ENCODE data around the gene COL27A1. TPM values are rescaled to one million over a fixed set of nuclear protein-coding genes. Genes with fewer than 3 reads are reported as not detected.

COL27A1 gene
- total RNA-seq, 1 donor from 2014 or later = 61.4 TPM

GRCh38 chr9:114302727-114303126 is 147.4 kb downstream of the COL27A1 start:
- H3K36me3 Mint-ChIP-seq (ENCODE audit: low read depth, unreplicated experiment) = peaks cover 16% of the 10 kb centered on the region
- TF ChIP-seq CTCF (IDR thresholded peaks at IDR 0.05; ENCODE audit: unreplicated experiment) = no peak
- DNase-seq (ENCODE audit: low spot score) = no peak
- H3K27ac Mint-ChIP-seq (ENCODE audit: unreplicated experiment) = no peak overlapping the region
- H3K27me3 Mint-ChIP-seq (ENCODE audit: unreplicated experiment) = peaks cover 5% of the 10 kb centered on the region
- no peaks in the 10 kb centered on the region for H3K4me1 Mint-ChIP-seq (ENCODE audit: unreplicated experiment)
- no peak overlapping the region for H3K4me3 Mint-ChIP-seq (ENCODE audit: unreplicated experiment)
- no peaks in the 10 kb centered on the region for H3K9me3 Mint-ChIP-seq (ENCODE audit: unreplicated experiment)

DNA sequence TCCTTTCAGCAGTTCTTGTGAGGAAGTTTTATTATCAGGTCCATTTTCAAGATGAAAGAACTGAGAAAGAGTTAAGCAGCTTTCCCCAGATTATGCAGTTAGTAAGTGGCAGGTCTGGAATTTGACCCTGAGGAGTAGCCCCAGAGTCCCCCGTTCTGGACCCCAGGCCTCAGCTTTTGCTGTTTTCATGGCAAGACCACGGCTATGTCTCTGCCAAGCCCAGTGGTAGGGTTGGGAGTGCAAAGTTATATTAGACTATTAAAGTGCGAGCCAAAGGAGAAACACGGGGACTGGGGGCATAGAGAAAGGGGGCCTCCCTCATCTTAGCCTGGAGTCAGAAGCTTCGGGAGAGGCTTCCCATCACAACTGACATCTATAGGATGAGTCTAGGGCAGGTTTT is 148.2 kb downstream of the COL27A1 start:
- Mint-ChIP-seq H3K4me3 (ENCODE audit: unreplicated experiment) (no peak overlapping the region), H3K27me3 (ENCODE audit: unreplicated experiment) (peaks cover 5% of the 10 kb centered on the region), H3K9me3 (ENCODE audit: unreplicated experiment) (no peaks in the 10 kb centered on the region), H3K4me1 (ENCODE audit: unreplicated experiment) (no peaks in the 10 kb centered on the region), H3K27ac (ENCODE audit: unreplicated experiment) (no peak overlapping the region), H3K36me3 (ENCODE audit: low read depth, unreplicated experiment) (peaks cover 18% of the 10 kb centered on the region)
- TF ChIP-seq CTCF (IDR thresholded peaks at IDR 0.05; ENCODE audit: unreplicated experiment) = no peak
- no peak for DNase-seq (ENCODE audit: low spot score)

DNA sequence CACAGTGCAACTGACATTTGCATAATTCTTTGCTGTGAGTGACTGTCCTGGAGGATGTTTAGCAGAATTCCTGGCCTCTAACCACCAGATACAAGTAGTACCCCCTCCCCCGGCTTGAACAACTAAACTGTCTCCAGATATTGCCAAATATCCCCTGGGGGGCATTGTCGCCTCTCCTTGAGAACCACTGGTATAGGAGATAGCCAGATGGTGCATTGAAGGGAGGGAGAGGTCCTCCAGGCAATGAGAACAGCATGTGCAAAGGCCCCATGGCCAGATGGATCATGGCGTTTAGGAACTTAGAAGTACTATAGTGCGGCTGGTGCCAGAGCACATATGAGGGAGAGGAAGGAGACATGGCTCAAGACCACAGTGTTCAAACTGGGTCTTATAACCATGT is 148.6 kb downstream of the COL27A1 start:
- Mint-ChIP-seq H3K9me3 (ENCODE audit: unreplicated experiment) (no peaks in the 10 kb centered on the region), H3K4me1 (ENCODE audit: unreplicated experiment) (no peaks in the 10 kb centered on the region), H3K4me3 (ENCODE audit: unreplicated experiment) (no peak overlapping the region), H3K36me3 (ENCODE audit: low read depth, unreplicated experiment) (peaks cover 14% of the 10 kb centered on the region), H3K27ac (ENCODE audit: unreplicated experiment) (no peak overlapping the region), H3K27me3 (ENCODE audit: unreplicated experiment) (peaks cover 5% of the 10 kb centered on the region)
- TF ChIP-seq CTCF (IDR thresholded peaks at IDR 0.05; ENCODE audit: unreplicated experiment) = no peak
- no peak for DNase-seq (ENCODE audit: low spot score)

- Mint-ChIP-seq H3K9me3 (ENCODE audit: unreplicated experiment) (no peaks in the 10 kb centered on the region), H3K27ac (ENCODE audit: unreplicated experiment) (no peak overlapping the region), H3K27me3 (ENCODE audit: unreplicated experiment) (peaks cover 5% of the 10 kb centered on the region), H3K36me3 (ENCODE audit: low read depth, unreplicated experiment) (peaks cover 15% of the 10 kb centered on the region), H3K4me3 (ENCODE audit: unreplicated experiment) (no peak overlapping the region), H3K4me1 (ENCODE audit: unreplicated experiment) (no peaks in the 10 kb centered on the region)
- TF ChIP-seq CTCF (IDR thresholded peaks at IDR 0.05; ENCODE audit: unreplicated experiment) = no peak
- no peak for DNase-seq (ENCODE audit: low spot score)
These were observed 149.3 kb downstream of the COL27A1 start for GRCh38 chr9:114304416-114305188.

DNA sequence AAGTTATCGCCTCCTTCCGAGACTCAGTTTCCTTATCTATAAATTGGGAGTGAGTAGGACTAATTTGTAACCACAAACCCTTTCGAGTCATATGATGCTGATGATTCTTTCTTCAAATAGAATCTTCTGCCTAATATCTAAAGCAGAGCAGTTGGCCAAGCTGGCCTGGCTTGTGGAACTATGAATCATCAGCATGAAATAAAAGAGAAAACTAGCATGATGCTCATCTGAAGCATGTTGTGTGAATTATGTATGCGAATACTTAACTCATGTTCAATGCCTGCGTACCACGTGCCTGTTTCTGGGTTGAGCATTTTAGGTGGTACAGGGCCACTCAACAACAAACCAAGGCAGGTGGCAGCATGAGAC is 152.5 kb downstream of the COL27A1 start:
- Mint-ChIP-seq H3K27me3 (ENCODE audit: unreplicated experiment) (peaks cover 5% of the 10 kb centered on the region), H3K4me1 (ENCODE audit: unreplicated experiment) (no peaks in the 10 kb centered on the region), H3K9me3 (ENCODE audit: unreplicated experiment) (no peaks in the 10 kb centered on the region), H3K36me3 (ENCODE audit: low read depth, unreplicated experiment) (peaks cover 18% of the 10 kb centered on the region), H3K27ac (ENCODE audit: unreplicated experiment) (no peak overlapping the region), H3K4me3 (ENCODE audit: unreplicated experiment) (no peak overlapping the region)
- TF ChIP-seq CTCF (IDR thresholded peaks at IDR 0.05; ENCODE audit: unreplicated experiment) = no peak
- no peak for DNase-seq (ENCODE audit: low spot score)

Measured in endothelial cell (in vitro differentiated cells).